GM21717 (cell line): Measurements from ENCODE around the gene SMPD3.

Experiments used
- ATAC-seq: cut with Tn5 transposase; IDR thresholded peaks from one replicate; pipeline ENCODE4 v1.9.1; 2021; ENCODE audit warnings: mild to moderate bottlenecking, moderate library complexity; ENCODE audit not compliant: unreplicated experiment

The SMPD3 gene

GRCh38 chr16:68359398-68360191 is 88.7 kb downstream of the SMPD3 start:
- ATAC-seq: no peak

GRCh38 chr16:68358951-68359350 is 89.4 kb downstream of the SMPD3 start:
- no peak for ATAC-seq

GRCh38 chr16:68357923-68358322 is 90.4 kb downstream of the SMPD3 start:
- ATAC-seq: no peak

- no peak for ATAC-seq
Measured at GRCh38 chr16:68357521-68357922, 90.8 kb downstream of the SMPD3 start.

DNA sequence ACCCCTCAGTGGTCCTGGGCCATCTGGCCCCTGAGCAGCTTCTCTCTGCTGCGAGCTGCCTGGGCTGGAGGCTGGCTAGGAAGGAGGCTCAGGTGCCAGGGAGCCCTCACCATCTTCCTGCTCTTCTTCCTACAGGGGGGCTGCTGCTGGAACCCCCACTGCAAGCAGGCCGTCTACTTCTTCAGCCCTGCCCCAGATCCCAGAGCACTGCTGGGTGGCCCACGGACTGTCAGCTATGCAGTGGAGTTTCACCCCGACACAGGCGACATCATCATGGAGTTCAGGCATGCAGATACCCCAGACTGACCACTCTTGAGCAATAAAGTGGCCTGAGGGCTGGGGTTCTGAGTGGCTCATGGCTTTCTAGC is 91.4 kb downstream of the SMPD3 start:
- ATAC-seq: no peak

DNA sequence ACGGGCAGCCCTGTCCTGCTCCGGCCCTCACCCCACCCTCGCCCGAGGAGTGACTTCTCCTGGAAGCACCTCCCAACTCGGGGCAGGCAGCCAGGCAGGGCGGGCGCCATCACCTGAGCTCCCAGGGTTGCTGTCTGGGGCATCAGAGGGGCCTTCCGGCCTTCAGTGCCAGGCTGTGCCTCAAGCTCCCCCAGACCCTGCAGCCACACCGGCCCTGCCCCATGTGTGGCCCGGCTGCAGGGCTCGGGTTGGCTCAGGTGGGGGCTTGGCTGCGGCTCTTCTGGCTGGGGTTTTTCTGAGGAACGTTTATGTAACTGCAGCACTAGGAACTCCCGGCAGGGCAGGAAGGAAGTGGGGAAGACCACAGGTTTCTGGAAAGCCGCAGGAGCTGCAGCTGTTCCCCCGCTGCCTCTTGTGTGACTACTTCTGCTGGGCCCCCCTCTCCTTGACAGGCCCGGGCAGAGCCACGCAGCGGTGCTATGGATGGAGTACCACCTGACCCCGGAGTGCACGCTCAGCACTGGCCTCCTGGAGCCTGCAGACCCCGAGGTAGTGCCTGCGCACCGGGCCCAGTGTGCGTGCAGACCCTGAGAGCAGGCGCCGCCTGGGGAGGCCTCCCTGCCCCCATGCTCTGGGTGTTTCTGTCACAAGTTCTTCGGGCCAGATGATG is 91.9 kb downstream of the SMPD3 start:
- ATAC-seq: peak; percentile 75

DNA sequence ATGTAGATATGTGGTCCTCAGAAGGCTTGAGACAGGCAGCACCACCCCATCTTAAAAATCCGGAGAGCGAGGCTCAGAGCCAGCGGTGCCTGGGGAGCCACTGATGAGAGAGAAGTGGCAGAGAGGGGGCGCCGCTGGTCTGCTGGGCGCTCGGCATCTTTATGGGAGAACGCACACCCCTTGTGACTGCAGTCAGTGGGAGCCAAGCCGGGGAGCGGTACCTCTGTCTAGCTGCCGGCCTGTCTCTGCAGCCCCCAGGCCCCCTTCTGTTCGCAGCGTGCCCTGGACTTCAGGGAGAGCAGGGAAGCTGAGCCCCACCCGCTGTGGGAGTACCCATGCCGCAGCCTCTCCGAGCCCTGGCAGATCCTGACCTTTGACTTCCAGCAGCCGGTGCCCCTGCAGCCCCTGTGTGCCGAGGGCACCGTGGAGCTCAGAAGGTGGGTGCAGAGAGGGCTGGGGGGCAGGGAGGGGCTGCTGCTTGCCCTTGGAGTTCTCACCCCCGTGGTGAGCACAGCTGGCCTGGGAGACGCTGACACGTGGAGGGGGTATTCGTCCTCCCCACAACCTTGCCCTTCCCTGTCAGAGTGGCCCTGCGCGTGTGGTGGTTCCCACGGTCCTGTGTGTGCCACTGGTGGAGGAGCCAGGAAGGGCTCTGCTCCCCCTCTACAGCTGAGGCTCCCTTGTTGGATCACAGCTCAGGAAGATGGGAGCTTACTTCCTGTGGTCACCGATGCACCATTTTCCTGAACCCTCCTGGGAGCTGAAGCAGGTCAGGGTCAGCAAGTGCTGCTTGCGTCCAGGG is 92.7 kb downstream of the SMPD3 start:
- peak; percentile 10 for ATAC-seq

DNA sequence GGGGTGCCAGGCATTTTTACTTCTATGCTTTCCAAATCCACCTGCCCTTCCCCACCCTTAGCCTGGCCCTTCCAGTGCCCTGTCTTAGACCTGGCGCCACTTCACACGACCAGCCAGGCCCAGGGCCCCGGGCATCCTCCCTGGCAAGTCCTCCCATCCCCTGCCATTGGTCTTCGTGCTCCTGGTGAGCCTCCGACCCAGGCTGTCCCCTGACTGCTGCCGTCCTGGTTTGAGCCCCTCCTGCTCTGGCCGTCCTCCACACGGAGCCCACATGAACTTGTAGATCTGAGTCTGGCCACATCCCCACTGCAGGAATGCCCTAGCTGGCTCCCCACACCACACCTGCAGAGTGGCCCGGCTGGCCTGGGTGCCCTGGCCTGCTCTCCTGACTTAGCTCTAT is 93.5 kb downstream of the SMPD3 start:
- ATAC-seq: no peak

DNA sequence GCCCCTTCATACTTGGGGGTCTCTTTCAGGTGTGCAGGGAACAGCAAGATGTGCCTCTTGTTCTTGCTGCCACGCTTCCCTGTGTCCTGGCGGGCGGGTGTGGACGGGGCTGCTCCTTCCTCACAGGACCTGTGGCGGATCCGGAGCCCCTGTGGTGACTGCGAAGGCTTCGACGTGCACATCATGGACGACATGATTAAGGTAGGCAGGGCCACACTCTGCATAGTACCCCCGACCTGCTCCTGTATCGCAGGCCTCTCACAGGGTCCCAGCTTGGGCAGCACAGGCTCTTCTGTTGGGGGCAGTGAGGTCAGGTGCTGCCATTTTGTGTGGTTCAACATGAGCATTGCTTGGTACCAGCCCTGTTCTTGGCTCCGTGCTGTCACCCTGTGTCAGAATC is 94.9 kb downstream of the SMPD3 start:
- no peak for ATAC-seq

- no peak for ATAC-seq
Measured at GRCh38 chr16:68351991-68352431, 96.3 kb downstream of the SMPD3 start.

DNA sequence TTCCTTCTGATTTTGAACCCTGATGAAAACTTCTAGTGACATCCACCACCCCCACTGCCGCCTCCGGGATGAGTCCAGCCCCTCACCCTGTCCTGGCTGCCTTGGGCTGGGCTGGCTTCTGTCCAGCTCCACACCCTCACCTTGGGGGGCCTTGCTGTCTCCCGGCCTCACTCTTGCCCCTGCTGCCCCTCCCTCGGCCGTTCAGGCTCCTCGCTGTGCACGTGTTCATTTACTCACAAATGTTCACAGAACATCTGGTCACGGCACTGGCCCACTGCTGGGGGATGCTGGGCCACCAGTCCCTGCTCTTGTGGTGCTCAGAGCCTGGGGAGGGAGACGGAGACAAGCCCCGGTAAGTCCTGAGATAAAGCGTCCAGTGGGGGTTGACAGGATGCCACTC is 96.8 kb downstream of the SMPD3 start:
- ATAC-seq: no peak

- ATAC-seq: no peak
Measured at GRCh38 chr16:68350813-68351350, 97.4 kb downstream of the SMPD3 start.

GRCh38 chr16:68349838-68350410 is 98.4 kb downstream of the SMPD3 start:
- no peak for ATAC-seq

GRCh38 chr16:68348639-68349445 is 99.5 kb downstream of the SMPD3 start:
- ATAC-seq: no peak

DNA sequence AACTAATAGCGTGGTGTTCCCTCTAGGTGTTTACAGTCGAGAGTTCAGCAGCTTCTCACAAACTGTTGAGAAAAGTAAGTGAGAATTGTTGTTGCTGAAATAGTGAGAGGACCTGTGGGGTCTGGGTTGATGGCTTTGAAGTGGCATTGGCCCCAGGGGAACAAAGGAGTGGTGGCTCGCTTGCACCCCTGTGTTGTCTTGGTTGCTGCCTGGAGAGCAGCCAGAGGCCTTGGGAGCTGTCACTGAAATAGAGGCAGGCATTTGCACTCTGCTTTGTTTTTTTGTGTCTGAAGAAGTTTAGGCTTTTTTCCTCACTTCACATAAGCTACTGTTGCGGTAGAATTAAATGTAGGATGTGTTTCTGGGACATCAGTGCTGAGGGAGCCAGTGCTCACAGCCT is 100.7 kb downstream of the SMPD3 start:
- no peak for ATAC-seq

DNA sequence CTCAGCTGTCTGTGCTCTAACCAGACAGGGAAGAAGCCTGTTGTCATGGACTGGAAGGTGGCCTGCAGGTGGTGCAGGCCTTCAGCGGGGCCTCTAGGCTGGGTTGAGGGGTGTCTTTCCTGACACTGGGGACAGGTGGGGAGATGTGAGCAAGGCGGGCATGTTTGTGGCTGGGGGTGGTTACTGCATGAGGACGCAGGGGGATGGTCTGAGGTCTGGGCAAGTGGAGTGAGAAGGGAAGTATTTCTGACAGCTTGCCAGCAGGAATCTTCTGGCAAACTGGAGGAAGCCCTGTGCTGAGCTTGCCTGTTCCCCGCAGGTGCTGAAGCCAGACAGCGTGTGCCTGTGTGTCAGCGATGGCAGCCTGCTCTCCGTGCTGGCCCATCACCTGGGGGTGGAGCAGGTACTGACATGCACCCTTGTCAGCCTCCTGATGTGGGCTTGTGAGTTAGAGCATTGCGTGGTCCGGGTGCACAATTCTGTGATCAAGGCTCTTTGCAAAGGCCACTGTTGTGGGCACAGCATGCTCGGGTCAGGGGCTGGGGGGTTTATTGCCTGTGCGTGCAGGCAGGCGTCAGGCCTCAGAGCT is 101.3 kb downstream of the SMPD3 start:
- no peak for ATAC-seq

DNA sequence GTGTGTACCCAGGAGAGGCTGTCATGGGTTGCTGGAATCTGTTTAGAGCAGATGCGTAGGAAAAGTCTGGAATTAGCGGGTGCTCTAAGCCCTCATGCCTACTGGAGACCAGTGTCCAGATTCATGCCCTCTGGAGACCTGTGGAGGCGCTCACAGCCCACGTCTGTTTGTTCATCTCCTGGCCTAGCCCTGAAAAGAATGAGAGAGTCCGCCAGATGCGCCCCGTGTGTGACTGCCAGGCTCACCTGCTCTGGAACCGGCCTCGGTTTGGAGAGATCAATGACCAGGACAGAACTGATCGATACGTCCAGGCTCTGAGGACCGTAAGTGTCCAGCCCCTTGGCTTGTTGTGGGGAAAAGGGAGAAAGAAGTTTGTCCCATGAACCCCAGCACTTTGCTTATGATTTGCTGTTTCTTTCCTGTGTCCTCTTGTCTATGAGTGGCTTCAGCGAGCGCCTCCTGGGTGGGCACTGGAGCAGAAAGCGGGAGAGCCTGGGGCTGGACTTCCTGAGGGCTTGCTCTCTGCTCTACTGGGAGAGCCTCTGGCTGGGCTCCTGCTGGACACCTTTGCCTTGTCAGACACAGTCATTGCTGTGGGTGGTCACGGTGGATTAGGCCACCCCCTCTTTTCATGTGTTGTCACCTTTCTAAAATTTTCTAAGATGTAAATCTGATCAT is 102.2 kb downstream of the SMPD3 start:
- ATAC-seq: no peak

GRCh38 chr16:68345351-68345810 is 102.9 kb downstream of the SMPD3 start:
- no peak for ATAC-seq

- no peak for ATAC-seq
Measured at GRCh38 chr16:68344252-68344651, 104.1 kb downstream of the SMPD3 start.
